GM12891 (cell line): ENCODE measurements around the gene TRIM23.

Experiments
- POLR2A ChIP-seq: IDR thresholded peaks from 2 replicates; pipeline ENCODE4 v1.6.1; 2011; ENCODE audit warnings: low read depth, low read length, control low read depth
- TAF1 ChIP-seq: IDR thresholded peaks from 2 replicates; pipeline ENCODE4 v1.6.1; 2011; ENCODE audit warnings: low read depth, low read length, control low read depth

DNA sequence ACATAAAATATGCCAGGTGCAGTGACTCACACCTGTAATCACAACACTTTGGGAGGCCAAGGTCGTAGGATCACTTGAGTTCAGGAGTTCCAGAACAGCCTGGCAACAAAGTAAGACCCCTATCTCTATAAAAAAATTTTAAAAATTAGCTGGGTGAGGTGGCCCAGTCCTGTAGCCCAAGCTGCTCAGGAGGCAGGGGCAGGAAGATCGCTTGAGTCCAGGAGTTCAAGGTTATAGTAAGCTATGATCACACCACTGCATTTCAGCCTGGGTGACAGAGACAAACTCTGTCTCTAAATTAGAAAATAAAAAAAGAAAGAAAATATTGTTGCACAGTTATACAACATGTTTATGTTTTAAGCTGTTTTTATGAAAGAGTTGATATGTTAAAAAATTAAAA is 68.0 kb downstream of the TRIM23 start:
- no peak for TF ChIP-seq POLR2A
- TF ChIP-seq TAF1, result no peak
